SH-SY5Y (cell line): ENCODE results near the gene AMBP.

ENCODE experiments used
- GATA2 ChIP-seq: IDR thresholded peaks from 2 replicates; pipeline ENCODE4 v1.6.1; 2011; ENCODE audit warnings: mild to moderate bottlenecking, low read depth, low read length
- GATA3 ChIP-seq: IDR thresholded peaks from 2 replicates; pipeline ENCODE4 v1.6.1; 2011; ENCODE audit warnings: low read depth, mild to moderate bottlenecking, low read length, moderate library complexity

AMBP gene

GRCh38 chr9:114017741-114018715 lies 60.1 kb downstream of the AMBP start:
- TF ChIP-seq GATA2 (no peak), GATA3 (no peak)

- no peak for TF ChIP-seq GATA3
Observed at GRCh38 chr9:114016629-114017423, 61.3 kb downstream of the AMBP start.

GRCh38 chr9:114016101-114016500 lies 62.0 kb downstream of the AMBP start:
- TF ChIP-seq GATA2 (no peak), GATA3 (no peak)

GRCh38 chr9:114015607-114016006 lies 62.5 kb downstream of the AMBP start:
- no peak for TF ChIP-seq GATA3

GRCh38 chr9:114014044-114014443 lies 64.1 kb downstream of the AMBP start:
- TF ChIP-seq GATA2 (no peak), GATA3 (no peak)

GRCh38 chr9:114012126-114012525 lies 66.0 kb downstream of the AMBP start:
- TF ChIP-seq GATA3 (no peak), GATA2 (no peak)

GRCh38 chr9:114011313-114011712 lies 66.8 kb downstream of the AMBP start:
- TF ChIP-seq GATA2 (no peak), GATA3 (no peak)
